Measurements from ENCODE around the gene PITX1. TPM values are rescaled to one million over a fixed set of nuclear protein-coding genes. Genes with fewer than 3 reads are reported as not detected.

The PITX1 gene
- total RNA-seq, 2 experiments from 2014 or later: 0.25 TPM; not detected in 1

DNA sequence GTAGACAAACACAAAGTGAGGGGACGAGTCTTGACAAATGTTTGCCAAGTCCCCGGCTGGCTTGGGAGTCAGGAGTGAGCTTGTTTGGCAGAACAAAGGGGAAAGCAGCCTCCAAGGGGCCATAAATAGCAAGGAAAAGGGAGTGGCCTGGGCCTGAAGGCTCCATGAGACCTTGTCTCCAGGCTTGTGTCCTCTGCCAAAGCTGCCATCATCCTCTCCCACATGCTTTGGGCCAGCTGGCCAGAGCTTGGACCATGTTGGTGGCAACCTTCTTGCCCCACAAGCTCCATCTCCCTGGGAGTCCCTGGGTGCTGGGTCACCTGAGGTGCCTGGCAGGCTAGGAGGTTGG lies 13.3 kb upstream of the PITX1 start:
- H3K4me1 Mint-ChIP-seq (ENCODE audit: low read depth): no peaks in the 10 kb centered on the region
- no peak overlapping the region for H3K27ac Mint-ChIP-seq
- H3K36me3 Mint-ChIP-seq (ENCODE audit: low read depth): no peaks in the 10 kb centered on the region
- no peak for DNase-seq
- no peaks in the 10 kb centered on the region for H3K9me3 Mint-ChIP-seq
- intact Hi-C loops (cut with micrococcal nuclease): no loop called here
- H3K27me3 Mint-ChIP-seq (ENCODE audit: low read depth): peaks cover 40% of the 10 kb centered on the region
- no peak overlapping the region for H3K4me3 Mint-ChIP-seq
- CTCF ChIA-PET: no interaction called here

DNA sequence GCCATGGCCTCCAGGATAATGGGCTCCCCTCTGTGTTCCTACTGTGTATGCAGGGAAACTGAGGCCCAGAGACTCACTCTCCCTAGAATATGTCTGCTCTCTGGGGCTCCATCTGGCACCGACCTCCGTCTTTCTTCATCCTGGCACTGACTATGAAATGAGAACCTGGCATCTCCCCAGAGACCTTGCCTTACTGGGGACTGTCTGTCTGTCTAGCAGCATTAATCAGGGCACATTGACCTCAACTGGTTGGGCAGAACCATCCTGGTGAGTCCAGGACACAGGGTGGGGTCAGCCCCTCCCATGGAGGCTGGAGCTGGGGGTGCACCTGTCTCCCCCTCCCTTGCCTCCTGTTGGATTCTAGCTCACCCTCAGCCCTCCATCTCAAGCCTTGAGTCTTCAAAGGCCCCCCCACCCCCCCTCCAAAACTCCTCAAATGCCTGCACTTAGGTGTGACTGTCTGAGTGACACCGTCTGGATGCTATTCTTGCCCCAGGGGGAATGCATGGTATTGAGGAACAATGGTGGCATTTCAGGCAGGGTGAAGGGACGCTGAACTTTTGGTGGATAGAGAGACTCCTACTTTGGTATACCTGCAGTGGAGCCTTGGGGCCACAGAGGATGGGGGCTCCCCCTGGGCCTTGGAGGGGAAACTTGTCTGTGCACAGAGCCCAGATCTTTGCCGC lies 12.8 kb upstream of the PITX1 start:
- Mint-ChIP-seq H3K36me3 (ENCODE audit: low read depth) (no peaks in the 10 kb centered on the region), H3K27me3 (ENCODE audit: low read depth) (peaks cover 37% of the 10 kb centered on the region), H3K27ac (no peak overlapping the region), H3K9me3 (no peaks in the 10 kb centered on the region), H3K4me1 (ENCODE audit: low read depth) (no peaks in the 10 kb centered on the region), H3K4me3 (no peak overlapping the region)
- intact Hi-C loops (cut with micrococcal nuclease): no loop called here
- CTCF ChIA-PET: no interaction called here
- no peak for DNase-seq

DNA sequence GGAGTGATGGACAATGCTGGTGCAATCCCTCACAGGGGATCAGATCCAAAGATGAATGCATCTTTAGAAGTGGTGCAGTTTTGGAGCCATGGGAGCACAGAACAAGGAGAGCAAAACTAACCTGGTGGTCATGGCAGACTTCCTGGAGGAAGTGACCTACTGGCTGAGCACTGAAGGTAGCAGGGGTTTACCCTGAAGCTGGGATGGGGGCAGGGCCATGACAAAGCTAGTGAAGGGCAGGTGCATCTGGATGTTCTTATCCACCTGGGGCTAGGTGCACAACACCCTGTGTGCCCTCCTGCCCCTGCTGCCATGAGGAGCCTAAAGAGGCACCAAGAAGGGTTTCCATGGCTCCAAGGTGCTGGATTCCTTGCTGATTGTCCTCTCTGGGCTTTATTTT lies 11.5 kb upstream of the PITX1 start:
- peaks cover 2% of the 10 kb centered on the region for H3K4me1 Mint-ChIP-seq (ENCODE audit: low read depth)
- H3K4me3 Mint-ChIP-seq: no peak overlapping the region
- H3K27ac Mint-ChIP-seq: no peak overlapping the region
- DNase-seq: no peak
- H3K27me3 Mint-ChIP-seq (ENCODE audit: low read depth): peaks cover 39% of the 10 kb centered on the region
- intact Hi-C loops (cut with micrococcal nuclease): no loop called here
- no peaks in the 10 kb centered on the region for H3K36me3 Mint-ChIP-seq (ENCODE audit: low read depth)
- H3K9me3 Mint-ChIP-seq: no peaks in the 10 kb centered on the region
- CTCF ChIA-PET: no interaction called here

DNA sequence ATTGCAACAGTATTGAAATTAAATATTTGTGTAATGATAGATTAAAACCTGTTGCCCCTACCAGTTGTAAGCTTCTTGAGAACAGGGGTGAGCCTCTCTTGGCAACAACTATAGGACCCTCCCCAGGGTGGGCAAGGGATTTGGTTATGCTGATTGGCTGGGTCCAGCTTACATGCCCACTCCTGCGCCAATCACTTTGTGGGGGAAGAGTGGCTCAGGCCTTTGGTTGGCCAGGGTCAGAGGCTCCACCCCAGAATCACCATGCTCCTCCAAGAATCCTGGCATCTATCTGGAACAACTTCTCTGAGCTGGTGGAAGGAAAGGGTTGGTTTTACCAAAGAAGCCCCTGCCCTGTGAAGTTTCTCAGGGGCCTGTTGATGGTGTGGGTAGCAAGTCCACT lies 8.6 kb upstream of the PITX1 start:
- no peaks in the 10 kb centered on the region for H3K36me3 Mint-ChIP-seq (ENCODE audit: low read depth)
- CTCF ChIA-PET: interaction anchor here (0.6 kb wide), 1 partner anchor 350 kb away, joined by 3 read pairs; no protein-coding TSS in a partner anchor

DNA sequence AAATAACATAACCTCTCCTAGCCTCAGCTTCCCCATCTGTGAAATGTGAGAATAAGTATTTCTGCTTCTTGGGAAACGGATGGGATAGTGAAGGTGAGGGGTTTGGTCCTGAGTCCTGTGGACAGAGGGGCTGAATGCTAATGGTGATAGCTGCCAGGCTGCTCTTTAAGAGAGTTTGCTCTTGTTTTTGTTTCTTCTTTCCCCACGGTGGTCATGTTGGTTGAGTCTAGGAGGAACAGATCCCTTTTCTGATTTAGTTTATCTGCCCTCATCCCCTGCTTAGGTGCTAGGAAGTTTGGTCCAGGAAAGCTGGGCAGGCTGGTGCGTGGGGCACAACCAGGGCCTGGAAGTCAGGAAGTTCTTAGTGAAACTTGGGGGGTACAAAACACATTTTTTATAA lies 7.7 kb upstream of the PITX1 start:
- H3K27ac Mint-ChIP-seq: no peak overlapping the region
- no peak for DNase-seq
- peaks cover 10% of the 10 kb centered on the region for H3K4me1 Mint-ChIP-seq (ENCODE audit: low read depth)
- CTCF ChIA-PET: no interaction called here
- intact Hi-C loops (cut with micrococcal nuclease): no loop called here
- H3K9me3 Mint-ChIP-seq: no peaks in the 10 kb centered on the region
- no peak overlapping the region for H3K4me3 Mint-ChIP-seq
- H3K36me3 Mint-ChIP-seq (ENCODE audit: low read depth): no peaks in the 10 kb centered on the region
- peaks cover 53% of the 10 kb centered on the region for H3K27me3 Mint-ChIP-seq (ENCODE audit: low read depth)

More for the DNA sequence above, 8.6 kb upstream of the PITX1 start:
- H3K27me3 Mint-ChIP-seq (ENCODE audit: low read depth): peaks cover 45% of the 10 kb centered on the region
- H3K9me3 Mint-ChIP-seq: no peaks in the 10 kb centered on the region
- no peak for DNase-seq
- intact Hi-C loops (cut with micrococcal nuclease): no loop called here
- peaks cover 10% of the 10 kb centered on the region for H3K4me1 Mint-ChIP-seq (ENCODE audit: low read depth)
- H3K27ac Mint-ChIP-seq: no peak overlapping the region
- no peak overlapping the region for H3K4me3 Mint-ChIP-seq

DNA sequence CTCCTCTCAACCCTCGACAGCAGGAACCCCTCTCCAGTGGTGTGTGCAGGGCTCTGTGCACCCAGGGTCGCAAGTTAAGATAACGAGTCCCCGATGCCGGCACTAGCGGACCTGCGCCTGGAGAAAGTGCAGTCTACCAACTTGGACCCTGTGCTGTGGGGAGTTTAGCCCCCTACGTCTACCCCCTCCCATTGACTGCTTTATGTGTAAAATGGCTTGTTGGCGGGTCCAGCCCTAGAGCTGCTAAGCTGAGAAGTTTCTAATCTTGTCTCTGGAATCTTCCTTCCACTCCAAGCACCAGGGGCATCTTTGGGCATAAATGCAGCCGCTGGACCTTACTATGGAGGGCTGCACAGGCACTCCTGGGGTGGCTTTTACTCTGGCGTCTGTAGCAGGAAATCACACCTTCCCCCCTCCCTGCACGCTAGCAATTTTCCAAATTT lies 7.1 kb upstream of the PITX1 start:
- no peak overlapping the region for H3K27ac Mint-ChIP-seq
- H3K27me3 Mint-ChIP-seq (ENCODE audit: low read depth): peaks cover 57% of the 10 kb centered on the region
- peaks cover 10% of the 10 kb centered on the region for H3K4me1 Mint-ChIP-seq (ENCODE audit: low read depth)
- intact Hi-C loops (cut with micrococcal nuclease): no loop called here
- no peaks in the 10 kb centered on the region for H3K36me3 Mint-ChIP-seq (ENCODE audit: low read depth)
- DNase-seq: no peak
- H3K4me3 Mint-ChIP-seq: no peak overlapping the region
- CTCF ChIA-PET: interaction anchor here (1.0 kb wide), 1 partner anchor 15 kb away, joined by 3 read pairs; no protein-coding TSS in a partner anchor
- no peaks in the 10 kb centered on the region for H3K9me3 Mint-ChIP-seq

DNA sequence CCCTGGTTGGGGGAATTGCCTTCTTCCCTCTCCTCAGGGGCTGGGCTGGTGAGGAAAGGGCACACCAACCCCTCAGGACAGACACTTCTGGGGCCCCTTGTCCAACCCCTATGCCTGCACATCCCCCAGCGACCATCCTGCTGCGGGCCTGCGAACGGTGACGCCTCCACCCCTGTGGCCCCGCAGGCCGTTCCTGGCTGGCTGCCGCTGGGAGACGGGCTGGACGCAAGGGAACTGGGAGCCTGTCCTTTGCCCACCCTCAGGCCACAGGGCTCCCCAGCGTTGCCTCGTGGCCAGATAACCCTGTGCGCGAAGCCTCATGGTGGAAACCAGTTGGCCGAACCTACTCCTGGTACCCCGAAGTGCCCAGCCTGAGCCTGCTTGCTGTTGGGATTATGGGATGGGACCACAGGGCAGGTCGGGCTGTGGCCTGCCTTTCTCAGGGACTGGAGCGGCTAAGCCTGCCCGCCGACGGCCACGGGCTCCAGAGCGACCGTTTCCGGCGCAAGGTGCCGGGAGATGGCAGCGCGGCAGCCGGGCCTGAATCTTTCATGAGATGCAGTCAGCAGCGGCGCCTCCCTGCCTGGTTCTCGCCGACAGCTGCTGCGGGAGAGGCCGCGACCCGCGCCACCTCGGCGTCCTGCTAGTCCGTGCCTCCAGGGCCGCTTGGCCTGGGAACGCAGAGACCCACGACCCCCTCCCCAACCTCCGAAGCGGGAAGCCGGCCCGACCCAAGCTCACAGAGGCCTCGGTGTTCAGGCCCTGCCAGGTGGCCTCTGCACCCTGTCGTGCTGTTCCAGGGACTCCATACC lies 6.5 kb upstream of the PITX1 start:
- no peaks in the 10 kb centered on the region for H3K9me3 Mint-ChIP-seq
- peaks cover 10% of the 10 kb centered on the region for H3K4me1 Mint-ChIP-seq (ENCODE audit: low read depth)
- H3K4me3 Mint-ChIP-seq: no peak overlapping the region
- DNase-seq: no peak
- peaks cover 61% of the 10 kb centered on the region for H3K27me3 Mint-ChIP-seq (ENCODE audit: low read depth)
- no peak overlapping the region for H3K27ac Mint-ChIP-seq
- CTCF ChIA-PET: interaction anchor here (1.0 kb wide), 1 partner anchor 14 kb away, joined by 3 read pairs; no protein-coding TSS in a partner anchor
- no peaks in the 10 kb centered on the region for H3K36me3 Mint-ChIP-seq (ENCODE audit: low read depth)
- intact Hi-C loops (cut with micrococcal nuclease): no loop called here

DNA sequence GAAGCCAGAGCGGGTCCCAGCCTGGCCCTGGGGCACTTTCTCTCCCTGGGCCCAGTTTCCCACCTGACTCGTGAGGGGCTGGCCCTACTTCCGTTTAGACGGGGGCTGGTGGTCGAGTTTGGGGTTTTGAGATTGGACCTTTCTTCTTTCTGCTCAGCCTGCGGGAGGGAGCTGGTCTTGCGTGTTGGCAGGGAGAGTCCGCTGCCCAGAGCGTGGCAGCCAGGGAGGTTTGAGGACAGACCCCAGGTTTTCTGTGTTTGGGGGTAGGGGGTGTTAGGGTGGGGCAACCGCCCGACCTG lies 6.0 kb upstream of the PITX1 start:
- CTCF ChIA-PET: no interaction called here
- no peak for DNase-seq
- Mint-ChIP-seq H3K9me3 (no peaks in the 10 kb centered on the region), H3K4me1 (ENCODE audit: low read depth) (peaks cover 10% of the 10 kb centered on the region), H3K27me3 (ENCODE audit: low read depth) (peaks cover 62% of the 10 kb centered on the region), H3K36me3 (ENCODE audit: low read depth) (no peaks in the 10 kb centered on the region), H3K27ac (no peak overlapping the region), H3K4me3 (no peak overlapping the region)
- intact Hi-C loops (cut with micrococcal nuclease): no loop called here

DNA sequence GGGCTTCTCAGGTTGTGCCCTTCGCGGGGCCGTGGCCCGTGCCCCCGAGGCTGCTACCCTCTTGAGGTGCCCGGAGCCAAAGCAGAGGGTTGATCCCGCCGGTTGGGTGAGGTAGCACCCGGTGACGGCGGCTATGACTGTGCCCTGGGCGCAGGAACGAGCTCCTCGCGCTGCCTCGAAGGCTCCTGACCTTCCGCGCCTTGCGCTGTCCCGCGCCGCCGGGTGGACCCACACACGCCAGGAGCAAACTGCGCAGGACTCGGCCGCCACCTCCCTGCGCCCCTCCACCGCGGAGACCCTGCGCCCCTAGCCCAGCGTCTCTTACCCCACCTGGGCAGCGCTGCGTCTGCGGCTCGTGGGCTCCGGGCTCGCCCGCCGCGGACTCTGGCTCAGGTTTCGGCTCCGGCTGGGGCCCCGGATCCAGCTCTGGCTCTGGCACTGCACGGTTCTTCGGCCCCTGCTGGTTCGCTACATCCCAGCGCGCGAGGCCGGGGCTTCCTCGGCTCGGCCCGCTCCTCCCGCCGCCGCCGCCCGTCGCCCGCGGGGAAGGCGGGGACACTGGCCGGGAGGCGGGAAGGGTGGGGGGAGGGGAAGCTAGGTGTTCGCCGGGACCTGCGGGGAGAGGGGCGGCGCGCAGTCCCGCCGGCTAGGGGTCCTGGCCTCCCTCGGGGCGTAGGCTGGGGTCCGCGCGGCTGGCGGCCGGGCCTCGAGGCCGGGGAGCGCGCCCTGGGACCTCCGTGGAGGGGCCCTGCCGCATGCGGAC lies 5.4 kb upstream of the PITX1 start:
- H3K4me3 Mint-ChIP-seq: no peak overlapping the region
- DNase-seq: peak; percentile 22
- H3K4me1 Mint-ChIP-seq (ENCODE audit: low read depth): peaks cover 14% of the 10 kb centered on the region
- no peaks in the 10 kb centered on the region for H3K9me3 Mint-ChIP-seq
- no peaks in the 10 kb centered on the region for H3K36me3 Mint-ChIP-seq (ENCODE audit: low read depth)
- intact Hi-C loops (cut with micrococcal nuclease): loop anchor here (5.0 kb wide), 1 partner anchor 453 kb away; no protein-coding TSS in a partner anchor
- no peak overlapping the region for H3K27ac Mint-ChIP-seq
- CTCF ChIA-PET: no interaction called here
- H3K27me3 Mint-ChIP-seq (ENCODE audit: low read depth): peaks cover 66% of the 10 kb centered on the region

DNA sequence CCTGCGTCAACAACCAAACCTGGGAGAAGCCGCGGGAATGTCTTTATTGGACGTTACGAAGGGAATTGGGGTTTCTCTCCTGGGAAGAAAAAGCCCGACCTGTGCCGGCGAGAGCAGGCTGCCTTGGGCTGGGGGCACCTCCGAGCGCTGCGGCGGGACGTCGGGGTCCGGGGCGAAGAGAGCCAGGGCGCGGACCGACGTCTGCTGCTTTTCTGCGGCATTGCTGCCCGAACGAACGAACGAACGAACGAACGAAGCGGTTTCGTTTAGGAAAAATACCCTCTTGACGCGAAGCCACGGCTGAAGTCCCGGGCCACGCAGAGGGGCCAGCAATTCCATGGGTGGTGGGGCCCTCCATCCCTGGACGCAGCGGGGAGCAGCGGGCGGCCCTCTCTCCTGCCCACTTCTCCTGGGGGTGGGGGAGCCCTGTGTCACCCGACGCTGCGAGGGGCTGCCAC lies 4.8 kb upstream of the PITX1 start:
- no peak overlapping the region for H3K27ac Mint-ChIP-seq
- no peak for DNase-seq
- no peak overlapping the region for H3K4me3 Mint-ChIP-seq
- H3K9me3 Mint-ChIP-seq: no peaks in the 10 kb centered on the region
- H3K36me3 Mint-ChIP-seq (ENCODE audit: low read depth): no peaks in the 10 kb centered on the region
- intact Hi-C loops (cut with micrococcal nuclease): loop anchor here (5.0 kb wide), 1 partner anchor 453 kb away; no protein-coding TSS in a partner anchor
- H3K27me3 Mint-ChIP-seq (ENCODE audit: low read depth): peaks cover 68% of the 10 kb centered on the region
- peaks cover 16% of the 10 kb centered on the region for H3K4me1 Mint-ChIP-seq (ENCODE audit: low read depth)
- CTCF ChIA-PET: no interaction called here

DNA sequence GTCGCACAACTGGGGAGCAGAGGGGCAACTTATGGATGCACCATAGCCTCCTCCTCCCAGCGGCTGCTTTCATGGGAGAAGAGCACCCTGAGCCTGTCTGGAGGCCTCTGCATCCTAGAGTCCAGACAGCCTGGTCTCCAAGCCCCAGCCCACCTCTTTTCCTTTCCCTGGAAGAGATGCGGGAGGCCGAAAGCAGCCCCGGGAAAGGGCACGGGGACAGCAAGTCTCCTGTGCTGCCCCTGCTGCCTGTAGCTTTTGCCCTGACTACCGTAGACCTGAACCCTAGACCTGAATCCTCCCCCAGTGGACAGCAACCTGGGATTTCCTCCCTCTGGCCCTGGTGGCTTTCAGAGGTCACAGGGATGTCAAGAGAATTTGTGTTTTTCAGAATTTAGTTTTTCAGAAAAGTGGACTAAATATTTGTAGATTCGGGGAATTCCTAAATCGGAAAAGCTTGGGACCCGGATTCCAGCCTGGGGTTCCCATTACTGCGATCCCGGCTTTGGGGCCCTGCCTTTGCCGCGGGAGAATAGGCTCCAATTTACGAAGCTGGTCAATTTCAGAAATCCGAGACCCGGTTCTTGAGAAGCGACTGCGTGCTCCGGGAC lies 4.3 kb upstream of the PITX1 start:
- Mint-ChIP-seq H3K9me3 (no peaks in the 10 kb centered on the region), H3K27me3 (ENCODE audit: low read depth) (peaks cover 66% of the 10 kb centered on the region), H3K36me3 (ENCODE audit: low read depth) (no peaks in the 10 kb centered on the region), H3K27ac (no peak overlapping the region), H3K4me1 (ENCODE audit: low read depth) (peaks cover 18% of the 10 kb centered on the region), H3K4me3 (no peak overlapping the region)
- intact Hi-C loops (cut with micrococcal nuclease): loop anchor here (5.0 kb wide), 1 partner anchor 454 kb away; no protein-coding TSS in a partner anchor
- DNase-seq: no peak
- CTCF ChIA-PET: no interaction called here

Measured in activated naive CD4-positive, alpha-beta T cell treated with anti-CD3 and anti-CD28 coated beads for 36 hours (primary cell).